Measurements from ENCODE around the gene TGM2.

TGM2 gene

GRCh38 chr20:38130687-38131587, 34.1 kb downstream of the TGM2 start:
- DNase-seq, result no peak

GRCh38 chr20:38129893-38130609, 35.0 kb downstream of the TGM2 start:
- DNase-seq, result no peak

GRCh38 chr20:38129248-38129865, 35.7 kb downstream of the TGM2 start:
- DNase-seq, result no peak

- DNase-seq, result no peak
Observed at GRCh38 chr20:38128691-38129090, 36.4 kb downstream of the TGM2 start.

GRCh38 chr20:38127920-38128528, 37.0 kb downstream of the TGM2 start:
- DNase-seq, result no peak

- no peak for DNase-seq
Observed at GRCh38 chr20:38126932-38127621, 38.0 kb downstream of the TGM2 start.

- no peak for DNase-seq
Observed at GRCh38 chr20:38126146-38126921, 38.7 kb downstream of the TGM2 start.

GRCh38 chr20:38125157-38126056, 39.7 kb downstream of the TGM2 start:
- no peak for DNase-seq

- DNase-seq, result no peak
Observed at GRCh38 chr20:38123021-38123587, 42.0 kb downstream of the TGM2 start.

- DNase-seq, result no peak
Observed at GRCh38 chr20:38121741-38122140, 43.3 kb downstream of the TGM2 start.

- DNase-seq, result no peak
Observed at GRCh38 chr20:38120625-38120988, 44.5 kb downstream of the TGM2 start.

- DNase-seq, result no peak
Observed at GRCh38 chr20:38119446-38119845, 45.6 kb downstream of the TGM2 start.

GRCh38 chr20:38117635-38118034, 47.4 kb downstream of the TGM2 start:
- no peak for DNase-seq

GRCh38 chr20:38117205-38117604, 47.9 kb downstream of the TGM2 start:
- DNase-seq, result no peak

GRCh38 chr20:38116409-38117165, 48.5 kb downstream of the TGM2 start:
- DNase-seq, result no peak

- DNase-seq, result no peak
Observed at GRCh38 chr20:38115896-38116295, 49.2 kb downstream of the TGM2 start.

GRCh38 chr20:38115205-38115604, 49.9 kb downstream of the TGM2 start:
- DNase-seq, result no peak

GRCh38 chr20:38114353-38114791, 50.7 kb downstream of the TGM2 start:
- no peak for DNase-seq
